ENCODE results near the gene ADGRL3.
"Not testable (repeated sequence)": the region's sequence is repeated elsewhere in the genome, so short reads cannot be mapped to it uniquely, and the experiment has no call there.

ADGRL3 gene

GRCh38 chr4:61756937-61757336, 556.8 kb downstream of the ADGRL3 start:
- DNase-seq (ENCODE audit: low read depth); H3K4me3 ChIP-seq (ENCODE audit: low read depth, low read length): not testable (repeated sequence)

GRCh38 chr4:61757983-61758382, 557.9 kb downstream of the ADGRL3 start:
- DNase-seq (ENCODE audit: low read depth), result not testable (repeated sequence)

GRCh38 chr4:61758596-61758995, 558.5 kb downstream of the ADGRL3 start:
- not testable (repeated sequence) for H3K4me3 ChIP-seq (ENCODE audit: low read depth, low read length); DNase-seq (ENCODE audit: low read depth)

More at GRCh38 chr4:61757983-61758382, 557.9 kb downstream of the ADGRL3 start:
- not testable (repeated sequence) for H3K4me3 ChIP-seq (ENCODE audit: low read depth, low read length)

- not testable (repeated sequence) for H3K4me3 ChIP-seq (ENCODE audit: low read depth, low read length); DNase-seq (ENCODE audit: low read depth)
Observed at GRCh38 chr4:61759245-61759644, 559.1 kb downstream of the ADGRL3 start.

- DNase-seq (ENCODE audit: low read depth); H3K4me3 ChIP-seq (ENCODE audit: low read depth, low read length): not testable (repeated sequence)
Observed at GRCh38 chr4:61759885-61760284, 559.8 kb downstream of the ADGRL3 start.

- no peak overlapping the region for H3K4me3 ChIP-seq (ENCODE audit: low read depth, low read length)
Observed at GRCh38 chr4:61760820-61761219, 560.7 kb downstream of the ADGRL3 start.

GRCh38 chr4:61762722-61763627, 562.8 kb downstream of the ADGRL3 start:
- DNase-seq (ENCODE audit: low read depth), result no peak
- H3K4me3 ChIP-seq (ENCODE audit: low read depth, low read length), result no peak overlapping the region

More at GRCh38 chr4:61760820-61761219, 560.7 kb downstream of the ADGRL3 start:
- DNase-seq (ENCODE audit: low read depth), result no peak

GRCh38 chr4:61763682-61764081, 563.6 kb downstream of the ADGRL3 start:
- DNase-seq (ENCODE audit: low read depth), result no peak
- H3K4me3 ChIP-seq (ENCODE audit: low read depth, low read length), result no peak overlapping the region

GRCh38 chr4:61764090-61764489, 564.0 kb downstream of the ADGRL3 start:
- DNase-seq (ENCODE audit: low read depth); H3K4me3 ChIP-seq (ENCODE audit: low read depth, low read length): not testable (repeated sequence)

GRCh38 chr4:61769444-61770167, 569.5 kb downstream of the ADGRL3 start:
- not testable (repeated sequence) for H3K4me3 ChIP-seq (ENCODE audit: low read depth, low read length); DNase-seq (ENCODE audit: low read depth)

- no peak overlapping the region for H3K4me3 ChIP-seq (ENCODE audit: low read depth, low read length)
- DNase-seq (ENCODE audit: low read depth), result no peak
Observed at GRCh38 chr4:61770456-61770855, 570.3 kb downstream of the ADGRL3 start.

- DNase-seq (ENCODE audit: low read depth), result no peak
- no peak overlapping the region for H3K4me3 ChIP-seq (ENCODE audit: low read depth, low read length)
Observed at GRCh38 chr4:61771056-61771455, 570.9 kb downstream of the ADGRL3 start.

GRCh38 chr4:61772126-61772525, 572.0 kb downstream of the ADGRL3 start:
- no peak overlapping the region for H3K4me3 ChIP-seq (ENCODE audit: low read depth, low read length)
- no peak for DNase-seq (ENCODE audit: low read depth)

- H3K4me3 ChIP-seq (ENCODE audit: low read depth, low read length), result no peak overlapping the region
- no peak for DNase-seq (ENCODE audit: low read depth)
Observed at GRCh38 chr4:61773655-61774245, 573.6 kb downstream of the ADGRL3 start.

- DNase-seq (ENCODE audit: low read depth), result no peak
- H3K4me3 ChIP-seq (ENCODE audit: low read depth, low read length), result no peak overlapping the region
Observed at GRCh38 chr4:61782133-61782532, 582.0 kb downstream of the ADGRL3 start.

GRCh38 chr4:61783050-61783449, 582.9 kb downstream of the ADGRL3 start:
- no peak overlapping the region for H3K4me3 ChIP-seq (ENCODE audit: low read depth, low read length)
- no peak for DNase-seq (ENCODE audit: low read depth)

GRCh38 chr4:61785761-61786160, 585.6 kb downstream of the ADGRL3 start:
- DNase-seq (ENCODE audit: low read depth), result no peak
- H3K4me3 ChIP-seq (ENCODE audit: low read depth, low read length), result no peak overlapping the region

- H3K4me3 ChIP-seq (ENCODE audit: low read depth, low read length), result no peak overlapping the region
- no peak for DNase-seq (ENCODE audit: low read depth)
Observed at GRCh38 chr4:61786211-61786610, 586.1 kb downstream of the ADGRL3 start.

GRCh38 chr4:61795998-61796397, 595.9 kb downstream of the ADGRL3 start:
- H3K4me3 ChIP-seq (ENCODE audit: low read depth, low read length), result no peak overlapping the region
- no peak for DNase-seq (ENCODE audit: low read depth)

- no peak overlapping the region for H3K4me3 ChIP-seq (ENCODE audit: low read depth, low read length)
- DNase-seq (ENCODE audit: low read depth), result no peak
Observed at GRCh38 chr4:61799794-61800193, 599.7 kb downstream of the ADGRL3 start.
